Measurements from ENCODE around the gene SLC26A11.

DNA sequence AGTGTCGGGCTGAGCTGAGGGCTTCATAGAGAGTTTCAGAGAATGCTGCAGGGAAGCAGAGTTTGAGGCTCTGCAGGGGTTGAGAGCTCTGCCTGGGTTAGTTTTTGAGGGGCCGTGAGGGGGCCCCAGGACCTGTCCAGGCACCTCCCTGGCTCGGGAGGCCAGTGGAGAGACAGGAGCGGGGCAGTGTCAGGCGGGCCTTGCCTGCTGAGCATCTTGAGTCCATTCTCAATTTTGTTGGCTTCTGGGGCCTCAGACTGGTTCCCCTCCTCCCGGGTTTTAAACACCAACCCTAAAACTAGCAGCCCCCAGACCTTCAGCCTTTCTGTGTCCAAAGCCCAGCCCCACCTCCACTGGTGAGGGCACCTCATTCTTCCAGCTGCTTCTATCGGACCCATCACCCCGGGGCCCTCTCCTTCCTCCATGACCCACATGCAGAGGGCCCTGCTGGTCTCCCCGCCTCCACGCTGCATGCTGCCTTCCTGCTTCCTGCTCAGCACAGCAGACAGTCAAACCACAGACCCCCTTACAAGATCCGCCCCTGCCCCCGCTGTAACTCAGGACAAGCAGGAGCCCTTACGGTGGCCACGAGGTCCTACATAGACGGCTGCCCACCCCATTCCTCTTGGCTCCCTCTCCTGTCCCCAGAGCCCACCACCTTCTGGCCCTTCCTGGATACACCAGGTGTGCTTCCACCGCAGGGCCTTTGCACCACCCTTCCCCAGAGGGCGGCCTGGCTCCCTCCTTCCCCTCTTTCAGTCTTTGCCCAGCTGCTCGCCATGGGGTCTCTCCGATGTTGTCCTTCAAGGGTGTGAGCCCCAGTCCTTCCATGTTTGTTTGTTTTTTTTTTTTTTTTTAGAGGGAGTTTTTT is 44.2 kb downstream of the SLC26A11 start:
- no peak for TF ChIP-seq CTCF (IDR thresholded peaks at IDR 0.05)
- TF ChIP-seq EZH2phosphoT487 (IDR thresholded peaks at IDR 0.05) = no peak
- no peak for TF ChIP-seq EZH2 (IDR thresholded peaks at IDR 0.05)
